ENCODE measurements around the gene ATXN7L1. TPM values are rescaled to one million over a fixed set of nuclear protein-coding genes. Genes with fewer than 3 reads are reported as not detected.

ATXN7L1 gene
- total RNA-seq, 2 donors from 2014 or later = 1.7 to 3.2 TPM

- Histone ChIP-seq H3K27ac (no peak overlapping the region), H3K27me3 (no peaks in the 10 kb centered on the region)
Measured at GRCh38 chr7:105743351-105744090, 132.9 kb downstream of the ATXN7L1 start.

GRCh38 chr7:105742787-105743186, 133.6 kb downstream of the ATXN7L1 start:
- TF ChIP-seq, protein P1, sequence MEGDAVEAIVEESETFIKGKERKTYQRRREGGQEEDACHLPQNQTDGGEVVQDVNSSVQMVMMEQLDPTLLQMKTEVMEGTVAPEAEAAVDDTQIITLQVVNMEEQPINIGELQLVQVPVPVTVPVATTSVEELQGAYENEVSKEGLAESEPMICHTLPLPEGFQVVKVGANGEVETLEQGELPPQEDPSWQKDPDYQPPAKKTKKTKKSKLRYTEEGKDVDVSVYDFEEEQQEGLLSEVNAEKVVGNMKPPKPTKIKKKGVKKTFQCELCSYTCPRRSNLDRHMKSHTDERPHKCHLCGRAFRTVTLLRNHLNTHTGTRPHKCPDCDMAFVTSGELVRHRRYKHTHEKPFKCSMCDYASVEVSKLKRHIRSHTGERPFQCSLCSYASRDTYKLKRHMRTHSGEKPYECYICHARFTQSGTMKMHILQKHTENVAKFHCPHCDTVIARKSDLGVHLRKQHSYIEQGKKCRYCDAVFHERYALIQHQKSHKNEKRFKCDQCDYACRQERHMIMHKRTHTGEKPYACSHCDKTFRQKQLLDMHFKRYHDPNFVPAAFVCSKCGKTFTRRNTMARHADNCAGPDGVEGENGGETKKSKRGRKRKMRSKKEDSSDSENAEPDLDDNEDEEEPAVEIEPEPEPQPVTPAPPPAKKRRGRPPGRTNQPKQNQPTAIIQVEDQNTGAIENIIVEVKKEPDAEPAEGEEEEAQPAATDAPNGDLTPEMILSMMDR (IDR thresholded peaks at IDR 0.05) = no peak
- H3K36me3 ChIP-seq = no peaks in the 10 kb centered on the region
- no peak for DNase-seq (ENCODE audit: low spot score)
- H3K4me1 ChIP-seq = no peaks in the 10 kb centered on the region
- no peak overlapping the region for H3K27ac ChIP-seq
- H3K4me3 ChIP-seq = no peak overlapping the region
- no peaks in the 10 kb centered on the region for H3K9me3 ChIP-seq
- H3K27me3 ChIP-seq = no peaks in the 10 kb centered on the region

More at GRCh38 chr7:105743351-105744090, 132.9 kb downstream of the ATXN7L1 start:
- TF ChIP-seq, protein P1 (IDR thresholded peaks at IDR 0.05) = no peak
- no peak overlapping the region for H3K4me3 ChIP-seq
- no peak for DNase-seq (ENCODE audit: low spot score)
- H3K9me3 ChIP-seq = no peaks in the 10 kb centered on the region
- no peaks in the 10 kb centered on the region for H3K4me1 ChIP-seq
- no peaks in the 10 kb centered on the region for H3K36me3 ChIP-seq

GRCh38 chr7:105741982-105742381, 134.4 kb downstream of the ATXN7L1 start:
- TF ChIP-seq, protein P1 (IDR thresholded peaks at IDR 0.05) = no peak
- Histone ChIP-seq H3K4me1 (no peaks in the 10 kb centered on the region), H3K27ac (no peak overlapping the region), H3K27me3 (no peaks in the 10 kb centered on the region), H3K9me3 (no peaks in the 10 kb centered on the region), H3K36me3 (no peaks in the 10 kb centered on the region), H3K4me3 (no peak overlapping the region)
- DNase-seq (ENCODE audit: low spot score) = no peak

DNA sequence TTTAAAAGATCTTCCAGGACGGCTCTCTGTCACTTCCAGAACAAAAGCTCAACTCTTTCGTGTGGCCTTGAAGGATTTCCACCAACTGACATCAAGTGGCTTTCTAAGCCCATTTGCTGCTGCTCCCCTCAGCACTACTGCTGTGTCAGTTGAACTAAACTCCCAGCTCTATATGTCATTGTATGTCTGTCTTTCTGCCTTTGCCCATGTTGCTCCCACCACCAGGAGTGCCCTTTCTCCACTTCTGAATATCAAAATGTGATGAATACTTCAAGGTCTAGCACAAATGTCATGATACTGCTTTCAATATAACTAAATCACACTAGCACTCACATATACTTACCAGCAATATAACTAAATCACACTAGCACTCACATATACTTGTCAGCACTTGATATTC, 138.3 kb downstream of the ATXN7L1 start:
- TF ChIP-seq, protein P1 (IDR thresholded peaks at IDR 0.05) = no peak
- H3K9me3 ChIP-seq = no peaks in the 10 kb centered on the region
- H3K27me3 ChIP-seq = no peaks in the 10 kb centered on the region
- H3K4me1 ChIP-seq = no peaks in the 10 kb centered on the region
- DNase-seq (ENCODE audit: low spot score) = no peak
- no peak overlapping the region for H3K27ac ChIP-seq
- H3K36me3 ChIP-seq = no peaks in the 10 kb centered on the region
- no peak overlapping the region for H3K4me3 ChIP-seq

DNA sequence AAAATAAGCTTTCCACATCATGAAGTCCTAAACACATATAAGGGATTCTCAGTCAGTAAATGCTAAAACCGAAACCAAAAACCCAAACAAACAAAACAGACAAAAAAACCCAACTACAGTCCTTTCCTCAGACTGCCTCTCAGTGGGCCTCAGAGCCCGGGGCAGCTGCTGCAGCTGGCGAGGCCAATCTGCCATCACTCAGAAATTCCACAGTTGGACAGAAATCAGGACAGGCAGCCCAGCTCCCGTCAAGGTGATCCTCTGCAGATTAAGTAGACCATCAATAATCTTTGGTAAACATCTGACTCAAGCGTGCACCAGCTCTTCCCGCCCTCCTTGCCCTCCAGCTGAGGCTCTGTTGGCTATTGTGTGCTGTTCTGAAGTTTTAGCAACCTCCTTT, 142.2 kb downstream of the ATXN7L1 start:
- no peak overlapping the region for H3K27ac ChIP-seq
- no peaks in the 10 kb centered on the region for H3K27me3 ChIP-seq
- TF ChIP-seq, protein P1 (IDR thresholded peaks at IDR 0.05) = no peak
- no peaks in the 10 kb centered on the region for H3K36me3 ChIP-seq
- no peak for DNase-seq (ENCODE audit: low spot score)
- H3K9me3 ChIP-seq = no peaks in the 10 kb centered on the region
- no peak overlapping the region for H3K4me3 ChIP-seq
- H3K4me1 ChIP-seq = no peaks in the 10 kb centered on the region

- Histone ChIP-seq H3K4me1 (no peaks in the 10 kb centered on the region), H3K27ac (no peak overlapping the region), H3K36me3 (no peaks in the 10 kb centered on the region), H3K4me3 (no peak overlapping the region), H3K27me3 (no peaks in the 10 kb centered on the region), H3K9me3 (no peaks in the 10 kb centered on the region)
- TF ChIP-seq, protein P1 (IDR thresholded peaks at IDR 0.05) = no peak
- DNase-seq (ENCODE audit: low spot score) = no peak
Measured at GRCh38 chr7:105731042-105731441, 145.4 kb downstream of the ATXN7L1 start.

All from right atrium auricular region (tissue), 2 donors.